Esophagus squamous epithelium (tissue), 4 donors: ENCODE data around the gene RARG.

Experiments used
- POLR2A ChIP-seq, 4 donors: fragments of 450-650 bp; IDR thresholded peaks; one replicate each; pipeline ENCODE4 v1.6.1; 2017; ENCODE audit warnings: antibody characterized with exemption in 4 of 4, mild to moderate bottlenecking in 4 of 4, moderate library complexity in 3 of 4
- TF ChIP-seq, protein P1 (sequence below), 6 experiments: fragments of 450-650 bp in 4 of 6; fragments of 200-600 bp in 2 of 6; sonication (generic) in 2 of 6; IDR thresholded peaks; one replicate each; pipeline ENCODE4 v1.5.1; 2016 to 2019; ENCODE audit warnings: antibody characterized with exemption in 6 of 6, mild to moderate bottlenecking in 4 of 6, moderate library complexity in 4 of 6

DNA sequence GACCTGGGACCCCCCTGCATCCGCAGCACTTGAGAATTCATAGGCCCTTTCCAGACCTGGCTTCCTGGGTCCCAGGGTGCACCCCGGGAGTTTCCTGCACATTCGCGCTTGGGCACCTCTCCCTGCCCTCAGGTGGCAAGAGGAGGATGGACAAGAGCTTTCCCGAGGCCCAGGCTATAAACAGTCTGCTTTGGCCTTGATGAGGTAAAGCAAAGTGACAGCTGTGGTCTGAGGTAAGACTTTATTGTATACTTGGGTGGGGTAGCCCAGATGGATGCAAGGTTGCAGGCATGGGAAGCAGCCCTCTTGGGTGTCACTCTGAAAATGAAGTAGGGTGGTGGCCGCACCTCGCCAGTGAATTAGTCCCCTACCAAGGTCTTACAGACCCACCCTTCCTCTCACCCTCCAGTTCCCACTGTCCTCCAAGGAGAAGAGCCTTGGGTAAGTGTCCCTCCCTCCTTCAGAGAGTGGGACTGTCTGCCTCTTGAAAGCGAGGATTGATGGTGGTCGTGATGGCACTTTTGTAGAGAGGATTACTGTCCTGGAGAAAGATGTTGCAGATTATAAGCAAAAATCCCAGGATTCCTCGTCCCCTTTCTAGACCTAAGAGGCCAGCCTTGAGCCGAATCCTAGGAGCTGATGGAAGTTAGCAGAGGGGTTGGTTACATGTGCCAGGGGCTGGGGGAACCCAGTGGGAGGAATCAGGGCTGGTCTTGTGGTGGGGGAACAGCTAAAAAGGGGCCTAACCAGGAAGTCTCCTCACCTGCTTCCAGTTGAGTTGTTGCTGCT is 40.7 kb downstream of the RARG start:
- TF ChIP-seq, protein P1, sequence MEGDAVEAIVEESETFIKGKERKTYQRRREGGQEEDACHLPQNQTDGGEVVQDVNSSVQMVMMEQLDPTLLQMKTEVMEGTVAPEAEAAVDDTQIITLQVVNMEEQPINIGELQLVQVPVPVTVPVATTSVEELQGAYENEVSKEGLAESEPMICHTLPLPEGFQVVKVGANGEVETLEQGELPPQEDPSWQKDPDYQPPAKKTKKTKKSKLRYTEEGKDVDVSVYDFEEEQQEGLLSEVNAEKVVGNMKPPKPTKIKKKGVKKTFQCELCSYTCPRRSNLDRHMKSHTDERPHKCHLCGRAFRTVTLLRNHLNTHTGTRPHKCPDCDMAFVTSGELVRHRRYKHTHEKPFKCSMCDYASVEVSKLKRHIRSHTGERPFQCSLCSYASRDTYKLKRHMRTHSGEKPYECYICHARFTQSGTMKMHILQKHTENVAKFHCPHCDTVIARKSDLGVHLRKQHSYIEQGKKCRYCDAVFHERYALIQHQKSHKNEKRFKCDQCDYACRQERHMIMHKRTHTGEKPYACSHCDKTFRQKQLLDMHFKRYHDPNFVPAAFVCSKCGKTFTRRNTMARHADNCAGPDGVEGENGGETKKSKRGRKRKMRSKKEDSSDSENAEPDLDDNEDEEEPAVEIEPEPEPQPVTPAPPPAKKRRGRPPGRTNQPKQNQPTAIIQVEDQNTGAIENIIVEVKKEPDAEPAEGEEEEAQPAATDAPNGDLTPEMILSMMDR (IDR thresholded peaks at IDR 0.05): no peak
- no peak for TF ChIP-seq POLR2A (IDR thresholded peaks at IDR 0.05)
